Keratinocyte (primary cell): ENCODE results near the gene GARS1. TPM values are rescaled to one million over a fixed set of nuclear protein-coding genes. Genes with fewer than 3 reads are reported as not detected.

Source experiments
- DNase-seq: peaks from one replicate; pipeline ENCODE4 v3.0.0-alpha.2; 2011; ENCODE audit warnings: low read depth, missing footprints, low spot score
- FAIRE-seq: peaks from 2 replicates; lab custom pipeline; 2011; peaks lifted over from hg19 to GRCh38; lab: Jason Lieb, UNC
- H2AFZ ChIP-seq: 2 replicates; pipeline ENCODE4 v1.6.0; 2012; ENCODE audit warnings: low read length, control low read depth, inconsistent platforms; ENCODE audit not compliant: control insufficient read depth
- H3K27ac ChIP-seq: 2 replicates; pipeline ENCODE4 v1.5.1; 2011; ENCODE audit warnings: low read length; ENCODE audit not compliant: control insufficient read depth, insufficient read depth
- H3K27me3 ChIP-seq: 3 replicates; pipeline ENCODE4 v1.6.0; 2011; ENCODE audit warnings: low read length; ENCODE audit not compliant: control insufficient read depth, insufficient read depth; ENCODE audit errors: extremely low read depth
- H3K36me3 ChIP-seq, 2 experiments: 2 replicates in 1 of 2; 3 replicates in 1 of 2; pipeline ENCODE4 v1.5.1; 2011; ENCODE audit warnings: low read length in 2 of 2, mild to moderate bottlenecking in 1 of 2; ENCODE audit not compliant: control insufficient read depth in 2 of 2, insufficient read depth in 2 of 2; ENCODE audit errors: extremely low read depth in 1 of 2
- H3K4me1 ChIP-seq: 3 replicates; pipeline ENCODE4 v1.5.1; 2011; ENCODE audit warnings: low read length; ENCODE audit not compliant: control insufficient read depth, insufficient read depth; ENCODE audit errors: extremely low read depth
- H3K4me2 ChIP-seq: 3 replicates; pipeline ENCODE4 v1.6.0; 2011; ENCODE audit warnings: low read depth, low read length; ENCODE audit not compliant: control insufficient read depth, insufficient read depth; ENCODE audit errors: extremely low read depth
- H3K4me3 ChIP-seq, 3 experiments: fragments of 200-600 bp in 1 of 3; sonication (generic) in 1 of 3; 2 replicates in 2 of 3; 3 replicates in 1 of 3; pipeline ENCODE4 v1.5.1; 2011 to 2016; ENCODE audit warnings: low read length in 3 of 3, mild to moderate bottlenecking in 3 of 3, control low read depth in 2 of 3, inconsistent platforms in 1 of 3, low read depth in 1 of 3, mixed read lengths in 1 of 3, mixed run types in 1 of 3, moderate library complexity in 1 of 3; ENCODE audit not compliant: control insufficient read depth in 2 of 3, insufficient read depth in 2 of 3; ENCODE audit errors: extremely low read depth in 1 of 3
- H3K79me2 ChIP-seq: 2 replicates; pipeline ENCODE4 v1.6.0; 2012; ENCODE audit warnings: low read length; ENCODE audit not compliant: control insufficient read depth, insufficient read depth
- H3K9ac ChIP-seq: 3 replicates; pipeline ENCODE4 v1.6.0; 2011; ENCODE audit warnings: low read length; ENCODE audit not compliant: control insufficient read depth, insufficient read depth; ENCODE audit errors: extremely low read depth
- H3K9me1 ChIP-seq: 3 replicates; pipeline ENCODE4 v1.6.0; 2011; ENCODE audit warnings: low read length; ENCODE audit not compliant: control insufficient read depth, insufficient read depth; ENCODE audit errors: extremely low read depth
- H3K9me3 ChIP-seq: 2 replicates; pipeline ENCODE4 v1.5.1; 2012; ENCODE audit warnings: low read depth, low read length; ENCODE audit not compliant: control insufficient read depth
- H4K20me1 ChIP-seq: 3 replicates; pipeline ENCODE4 v1.6.0; 2011; ENCODE audit warnings: low read length; ENCODE audit not compliant: control insufficient read depth, insufficient read depth; ENCODE audit errors: extremely low read depth
- CTCF ChIP-seq, 3 experiments: IDR thresholded peaks in 1 of 3; conservative IDR thresholded peaks in 1 of 3; optimal IDR thresholded peaks in 1 of 3; 2 replicates in 2 of 3; 3 replicates in 1 of 3; pipeline versions ENCODE3 to v1.5.1; 2011; ENCODE audit warnings: low read length in 3 of 3, mild to moderate bottlenecking in 3 of 3, moderate library complexity in 2 of 3, control low read depth in 1 of 3, inconsistent platforms in 1 of 3; ENCODE audit not compliant: insufficient read depth in 2 of 3; ENCODE audit errors: extremely low read depth in 1 of 3
- EZH2 ChIP-seq: IDR thresholded peaks from one replicate; pipeline ENCODE4 v1.6.1; 2012; ENCODE audit warnings: inconsistent platforms, mild to moderate bottlenecking, low read length, moderate library complexity
- dilution Hi-C: fragments of 300-500 bp; cut with MboI; formaldehyde crosslinking; loops from one replicate; pipeline ENCODE4 v1.7.0; 2020; ENCODE audit warnings: low sequenced_read_pairs; ENCODE audit not compliant: extremely low pct_ligation_motif_present
- polyA plus RNA-seq, 5 experiments: library from polyadenylated mRNA; depleted of rRNA in 3 of 5; stranded (reverse) in 3 of 5; stranded (forward) in 1 of 5; unstranded in 1 of 5; fragments of >200 nt; gene quantifications; 1 replicate in 1 of 5; 2 replicates in 3 of 5; 3 replicates in 1 of 5; pipeline versions ENCODE4 v1.2.1 to v1.2.3, GENCODE V29; 2011 to 2012; ENCODE audit warnings: missing spikeins in 2 of 5, low read depth in 1 of 5, low replicate concordance in 1 of 5

The GARS1 gene
- polyA plus RNA-seq, 1 donor (not counting 4 experiments of a cell fraction or from before 2014, with no cell fraction given): 411 TPM

GRCh38 chr7:30642789-30643188 is 48.1 kb downstream of the GARS1 start:
- Histone ChIP-seq H3K4me1 (no peaks in the 10 kb centered on the region), H3K4me2 (no peak overlapping the region), H3K27ac (no peak overlapping the region), H3K36me3 (peaks cover 2 to 13% of the 10 kb centered on the region in 2 experiments), H3K4me3 (no peak overlapping the region), H3K9me1 (no peaks in the 10 kb centered on the region), H3K79me2 (no peaks in the 10 kb centered on the region), H3K9ac (no peak overlapping the region), H4K20me1 (no peaks in the 10 kb centered on the region), H2AFZ (no peak overlapping the region), H3K27me3 (no peaks in the 10 kb centered on the region), H3K9me3 (no peaks in the 10 kb centered on the region)
- TF ChIP-seq CTCF (optimal IDR thresholded peaks at IDR 0.05 in 1 of 3, IDR thresholded peaks at IDR 0.05 in 1 of 3, conservative IDR thresholded peaks at IDR 0.05 in 1 of 3; ENCODE audit: extremely low read depth in 1 of 3, insufficient read depth in 2 of 3, low read length in 3 of 3) (no peak), EZH2 (no peak)
- dilution Hi-C loops: loop anchor here (25.0 kb wide), 1 partner anchor 95 kb away; no protein-coding TSS in a partner anchor
- FAIRE-seq: no peak
- no peak for DNase-seq

DNA sequence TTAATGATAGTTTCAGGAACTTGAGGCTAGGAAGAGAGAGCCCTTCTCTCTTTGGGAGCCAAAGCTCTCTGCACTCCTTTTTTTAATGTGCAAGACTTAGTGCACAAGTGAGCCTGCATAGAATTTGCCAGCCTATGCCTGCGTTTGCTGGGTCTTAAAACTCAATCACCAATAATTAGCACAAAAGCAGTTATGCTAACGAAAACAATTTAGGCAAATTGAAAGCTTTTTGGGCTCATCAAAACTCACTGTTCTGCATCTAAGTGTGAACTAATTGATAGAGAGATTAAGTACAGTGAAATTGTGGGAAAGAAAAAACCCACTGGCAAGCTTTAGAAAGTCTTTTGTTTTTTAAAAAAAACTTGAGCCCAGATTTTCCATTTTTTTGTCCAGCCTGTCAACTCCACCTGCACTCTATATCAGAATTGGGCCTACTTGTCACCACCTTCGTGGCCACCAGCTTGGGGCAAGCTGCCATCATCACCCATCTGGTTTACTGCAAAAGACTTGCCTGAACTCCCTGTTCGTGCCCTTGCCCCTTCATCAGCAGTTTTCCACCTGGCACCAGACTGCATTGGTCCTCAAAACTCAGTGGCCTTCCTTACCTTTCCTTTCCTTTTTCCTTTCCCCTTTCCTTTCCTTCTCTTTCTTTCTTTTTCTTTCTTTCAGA is 49.7 kb downstream of the GARS1 start:
- Histone ChIP-seq H3K4me1 (no peaks in the 10 kb centered on the region), H2AFZ (no peak overlapping the region), H3K27ac (no peak overlapping the region), H3K27me3 (no peaks in the 10 kb centered on the region), H3K9me3 (no peaks in the 10 kb centered on the region), H3K36me3 (peaks cover 2 to 13% of the 10 kb centered on the region in 2 experiments), H3K9ac (no peak overlapping the region), H4K20me1 (no peaks in the 10 kb centered on the region), H3K9me1 (no peaks in the 10 kb centered on the region), H3K4me2 (no peak overlapping the region), H3K79me2 (no peaks in the 10 kb centered on the region), H3K4me3 (no peak overlapping the region)
- DNase-seq (no peak), FAIRE-seq (no peak)
- dilution Hi-C loops: loop anchor here (25.0 kb wide), 1 partner anchor 93 kb away; no protein-coding TSS in a partner anchor
- TF ChIP-seq EZH2 (no peak), CTCF (optimal IDR thresholded peaks at IDR 0.05 in 1 of 3, IDR thresholded peaks at IDR 0.05 in 1 of 3, conservative IDR thresholded peaks at IDR 0.05 in 1 of 3; ENCODE audit: extremely low read depth in 1 of 3, insufficient read depth in 2 of 3, low read length in 3 of 3) (no peak)
